HT-29 (cell line): ENCODE results near the gene PLAAT5. TPM values are rescaled to one million over a fixed set of nuclear protein-coding genes. Genes with fewer than 3 reads are reported as not detected.
"Not testable (repeated sequence)": the region's sequence is repeated elsewhere in the genome, so short reads cannot be mapped to it uniquely, and the experiment has no call there.

Source experiments
- DNase-seq: peaks from one replicate; pipeline ENCODE4 v3.0.0-alpha.2; 2015; ENCODE audit warnings: low spot score
- total RNA-seq: library from RNA; depleted of rRNA; stranded (reverse); fragments of >200 nt; shearing (Covaris generic); gene quantifications from 2 replicates; pipeline ENCODE4 v1.2.3, GENCODE V29; 2014

The PLAAT5 gene
- total RNA-seq, 1 experiment from 2014 or later: 0.79 TPM

DNA sequence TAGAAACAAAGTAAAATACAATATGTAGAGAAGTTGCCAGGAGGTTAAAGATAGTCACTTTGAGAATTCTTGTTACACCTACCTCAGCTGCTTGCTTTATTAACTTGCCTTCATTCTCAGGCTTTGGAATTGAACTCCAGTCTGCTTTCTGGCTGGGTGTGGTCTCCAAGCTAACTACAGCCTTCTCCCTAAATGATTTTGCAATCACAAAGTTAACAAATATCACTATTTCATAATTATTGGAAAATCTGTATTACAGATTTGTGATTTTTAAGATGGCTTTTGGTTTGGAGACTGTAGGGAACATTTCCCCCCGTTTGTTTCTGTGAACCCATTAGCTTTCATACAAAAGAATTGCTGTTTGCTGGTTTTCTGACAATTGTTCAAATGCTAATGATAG lies 2.2 kb downstream of the PLAAT5 start:
- DNase-seq: no peak

DNA sequence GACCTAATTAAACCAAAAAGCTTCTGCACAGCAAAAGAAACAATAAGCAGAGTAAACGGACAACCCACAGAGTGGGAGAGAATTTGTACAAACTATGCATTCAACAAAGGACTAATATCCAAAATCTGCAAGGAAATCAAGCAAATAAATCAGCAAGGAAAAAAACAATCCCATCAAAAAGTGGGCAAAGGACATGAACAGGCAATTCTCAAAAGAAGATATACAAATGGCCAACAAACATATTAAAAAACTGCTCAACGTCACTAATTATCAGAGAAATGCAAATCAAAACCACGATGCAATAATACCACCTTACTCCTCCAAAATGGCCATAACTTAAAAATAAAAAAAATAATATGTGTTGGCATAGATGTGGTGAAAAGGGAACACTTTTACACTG lies 5.2 kb downstream of the PLAAT5 start:
- DNase-seq: no peak

GRCh38 chr11:63480039-63480438 lies 10.9 kb downstream of the PLAAT5 start:
- DNase-seq: no peak

DNA sequence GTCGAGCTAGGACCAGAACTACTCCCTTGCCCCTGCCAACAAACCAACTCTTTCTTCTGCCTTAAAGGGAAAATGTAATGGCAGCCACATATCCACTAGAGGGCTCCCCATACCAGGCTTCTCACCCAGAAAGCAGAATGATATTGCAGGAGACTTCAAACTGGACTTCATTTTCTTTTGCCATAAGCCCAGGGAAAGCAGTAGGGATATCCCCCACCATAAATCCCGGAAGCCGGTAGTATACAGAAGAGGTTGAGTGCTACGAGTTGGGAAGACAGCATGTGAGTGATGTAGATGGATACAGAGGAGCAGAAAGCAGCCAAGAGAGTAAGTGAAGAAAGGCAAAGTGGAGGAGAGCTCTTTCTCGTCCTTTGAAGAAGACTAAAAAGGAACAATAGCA lies 12.1 kb downstream of the PLAAT5 start:
- DNase-seq: peak; percentile 96

- DNase-seq: no peak
Observed at GRCh38 chr11:63476618-63477017, 14.3 kb downstream of the PLAAT5 start.

DNA sequence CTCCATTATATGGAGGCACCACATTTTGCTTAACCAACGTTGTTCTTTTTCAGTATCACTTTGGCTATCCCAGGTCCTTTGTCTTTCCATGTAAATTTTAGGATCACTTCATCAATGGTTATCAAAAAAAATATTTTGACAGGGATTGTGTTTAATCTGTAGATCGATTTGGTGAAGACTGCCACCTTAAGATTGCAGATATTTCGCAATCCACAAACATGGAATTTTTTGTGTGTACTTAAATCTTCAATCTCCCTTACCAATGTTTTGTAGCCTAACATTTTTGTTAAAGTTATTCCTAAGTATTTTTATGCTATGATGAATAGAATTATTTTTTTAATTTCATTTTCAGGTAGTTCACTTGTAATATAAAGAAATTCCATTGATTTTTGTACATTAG lies 18.6 kb downstream of the PLAAT5 start:
- no peak for DNase-seq

DNA sequence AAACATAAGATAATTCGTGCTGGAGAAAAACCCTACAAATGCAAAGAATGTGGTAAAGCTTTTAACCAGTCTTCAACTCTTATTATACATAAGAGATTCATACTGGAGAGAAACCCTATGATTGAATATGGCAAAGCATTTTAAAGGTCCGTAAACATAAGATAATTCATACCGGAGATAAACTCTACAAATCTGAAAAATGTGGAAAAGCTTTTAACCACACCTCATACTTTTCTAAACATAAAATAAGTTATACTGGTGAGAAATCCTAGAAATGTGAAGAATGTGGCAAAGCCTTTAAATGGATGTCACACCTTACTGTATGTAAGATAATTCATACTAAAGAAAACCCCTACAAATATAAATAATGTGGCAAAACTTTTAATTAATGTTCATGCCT lies 20.7 kb downstream of the PLAAT5 start:
- no peak for DNase-seq

DNA sequence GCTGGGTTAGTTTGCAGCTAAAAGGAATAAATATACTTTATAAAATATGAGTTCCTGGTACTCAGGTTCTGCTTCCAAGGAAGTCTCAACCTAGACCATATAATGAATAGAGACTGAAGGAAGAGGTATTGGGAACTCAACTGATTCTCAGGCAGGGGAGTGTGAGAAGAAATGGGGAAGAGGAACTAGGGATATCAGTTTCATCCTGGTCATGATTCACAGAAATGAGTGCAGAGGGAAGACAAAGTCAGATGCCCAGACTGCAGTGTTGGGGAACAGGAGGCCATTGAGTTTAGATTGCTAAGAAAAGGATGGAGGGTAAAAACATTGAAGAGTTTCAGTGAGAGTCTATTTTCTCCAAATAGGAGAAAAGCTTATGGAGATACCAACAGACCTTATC lies 28.8 kb downstream of the PLAAT5 start:
- DNase-seq: no peak

DNA sequence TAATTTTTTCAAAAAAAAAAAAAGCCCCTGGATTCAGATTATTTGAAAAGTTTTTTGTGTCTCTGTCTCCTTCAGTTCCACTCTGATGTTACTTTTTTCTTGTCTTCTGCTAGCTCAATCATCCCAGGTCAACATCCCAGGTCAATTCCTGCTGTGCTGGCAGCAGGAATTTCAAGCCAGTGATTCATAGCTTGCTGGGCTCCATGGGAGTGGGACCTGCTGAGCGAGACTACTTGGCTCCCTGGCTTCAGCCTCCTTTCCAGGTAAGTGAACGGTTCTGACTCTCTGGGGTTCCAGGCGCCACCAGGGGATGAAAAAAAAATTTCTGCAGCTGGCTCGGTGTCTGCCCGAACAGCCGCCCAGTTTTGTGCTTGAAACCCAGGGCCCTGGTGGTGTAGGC lies 31.4 kb downstream of the PLAAT5 start:
- DNase-seq: no peak

GRCh38 chr11:63448646-63449045 lies 42.3 kb downstream of the PLAAT5 start:
- DNase-seq: no peak

DNA sequence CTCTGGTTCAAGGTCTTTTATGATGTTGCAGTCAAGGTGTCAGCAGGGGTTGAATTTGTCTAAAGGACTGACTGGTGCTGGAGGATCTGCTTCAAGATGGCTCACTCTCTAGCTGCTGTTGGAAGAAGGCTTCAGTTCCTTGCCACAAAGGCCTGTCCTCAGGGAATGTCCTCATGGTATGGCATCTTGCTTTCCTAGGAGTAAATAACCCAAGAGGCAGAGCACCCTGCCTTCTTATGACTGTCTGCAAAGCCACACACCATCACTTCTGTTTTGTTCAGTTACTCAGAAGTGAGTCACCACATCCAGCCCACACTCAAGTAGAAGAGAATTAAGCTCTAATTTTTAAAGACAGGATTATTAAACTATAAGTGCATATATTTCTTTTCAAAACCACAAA lies 45.2 kb downstream of the PLAAT5 start:
- no peak for DNase-seq

DNA sequence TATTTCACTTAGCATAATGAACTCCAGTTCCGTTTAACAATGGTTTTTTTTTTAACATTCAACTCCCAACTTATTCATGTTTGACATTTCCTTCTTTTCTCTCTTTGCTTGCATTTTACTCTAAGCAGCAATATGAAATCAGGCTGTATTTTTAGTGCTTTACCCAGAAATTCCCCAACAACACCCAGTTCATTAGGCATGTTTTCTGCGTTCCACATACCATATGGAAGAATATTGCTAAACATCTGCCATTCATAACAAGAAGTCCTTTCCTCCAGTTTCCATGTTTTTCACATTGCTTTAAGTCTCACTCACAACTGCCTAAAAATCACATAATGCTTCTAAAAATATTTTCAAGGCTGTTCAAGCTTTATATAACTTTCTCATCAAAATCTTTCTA lies 45.8 kb downstream of the PLAAT5 start:
- no peak for DNase-seq

GRCh38 chr11:63444160-63444559 lies 46.8 kb downstream of the PLAAT5 start:
- no peak for DNase-seq

GRCh38 chr11:63443714-63444113 lies 47.3 kb downstream of the PLAAT5 start:
- no peak for DNase-seq

- DNase-seq: not testable (repeated sequence)
Observed at GRCh38 chr11:63435831-63436230, 55.1 kb downstream of the PLAAT5 start.

GRCh38 chr11:63435351-63435750 lies 55.6 kb downstream of the PLAAT5 start:
- DNase-seq: not testable (repeated sequence)

GRCh38 chr11:63430731-63431130 lies 60.2 kb downstream of the PLAAT5 start:
- not testable (repeated sequence) for DNase-seq

- peak; percentile 23 for DNase-seq
Observed at GRCh38 chr11:63427971-63428508, 62.9 kb downstream of the PLAAT5 start.

- no peak for DNase-seq
Observed at GRCh38 chr11:63417174-63417852, 73.7 kb downstream of the PLAAT5 start.
